GM19351 (cell line): ENCODE data around the gene UGT1A7.
"Not testable (repeated sequence)": the region's sequence is repeated elsewhere in the genome, so short reads cannot be mapped to it uniquely, and the experiment has no call there.

ENCODE experiments used
- ATAC-seq: cut with Tn5 transposase; IDR thresholded peaks from one replicate; pipeline ENCODE4 v1.9.1; 2021; ENCODE audit warnings: mild to moderate bottlenecking, moderate library complexity; ENCODE audit not compliant: unreplicated experiment

Gene UGT1A7

GRCh38 chr2:233711312-233712008, 29.8 kb downstream of the UGT1A7 start:
- peak; percentile 69 for ATAC-seq

- ATAC-seq: no peak
Measured at GRCh38 chr2:233712611-233713261, 31.0 kb downstream of the UGT1A7 start, which contains the start of gene UGT1A5. Gene UGT1A5, plus strand, starts transcription at chr2:233712907. Its CDS starts 85 bp downstream, at chr2:233712992.

GRCh38 chr2:233713262-233713615, 31.5 kb downstream of the UGT1A7 start:
- no peak for ATAC-seq

DNA sequence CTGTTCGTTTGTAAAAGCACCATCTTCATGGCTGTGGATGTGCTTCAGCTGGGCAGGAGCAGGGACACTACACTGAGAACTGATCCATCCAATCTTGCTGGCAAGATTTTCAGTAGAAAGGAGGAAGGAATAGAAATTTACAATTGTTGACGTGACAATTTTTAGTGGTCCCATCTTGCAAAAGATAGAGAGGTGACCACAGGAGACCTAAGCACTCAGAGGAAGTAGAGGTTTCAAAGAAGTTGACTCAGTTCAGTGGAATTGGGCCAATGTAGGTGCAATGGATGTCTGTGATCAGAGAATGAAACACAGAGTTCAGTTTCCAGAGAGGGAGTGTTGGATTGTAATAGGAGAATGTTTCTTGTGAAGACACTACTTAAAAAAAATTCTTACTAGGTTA, 32.4 kb downstream of the UGT1A7 start:
- no peak for ATAC-seq

DNA sequence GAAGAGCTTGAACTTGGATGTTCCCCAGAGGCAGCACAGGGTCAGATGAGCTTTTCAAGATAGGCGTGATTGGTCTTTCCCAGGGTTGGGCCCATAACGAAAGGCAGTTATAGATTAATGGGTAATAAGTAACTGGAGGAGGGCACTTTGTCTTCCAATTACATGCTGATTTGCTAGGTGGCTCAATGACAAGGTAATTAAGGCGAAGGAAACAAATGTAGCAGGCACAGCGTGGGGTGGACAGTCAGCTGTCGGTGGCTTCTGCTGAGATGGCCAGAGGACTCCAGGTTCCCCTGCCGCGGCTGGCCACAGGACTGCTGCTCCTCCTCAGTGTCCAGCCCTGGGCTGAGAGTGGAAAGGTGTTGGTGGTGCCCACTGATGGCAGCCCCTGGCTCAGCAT, 36.9 kb downstream of the UGT1A7 start, which contains the start of gene UGT1A4:
UGT1A4 (plus strand) TSS at position 185 of the 400 bp plus-strand sequence; CDS start at position 270, 85 bp downstream.
- no peak for ATAC-seq

- ATAC-seq: no peak
Measured at GRCh38 chr2:233728723-233729301, 47.1 kb downstream of the UGT1A7 start, which contains the start of gene UGT1A3. Gene UGT1A3, plus strand, starts transcription at chr2:233729042. Its CDS starts 85 bp downstream, at chr2:233729127.

DNA sequence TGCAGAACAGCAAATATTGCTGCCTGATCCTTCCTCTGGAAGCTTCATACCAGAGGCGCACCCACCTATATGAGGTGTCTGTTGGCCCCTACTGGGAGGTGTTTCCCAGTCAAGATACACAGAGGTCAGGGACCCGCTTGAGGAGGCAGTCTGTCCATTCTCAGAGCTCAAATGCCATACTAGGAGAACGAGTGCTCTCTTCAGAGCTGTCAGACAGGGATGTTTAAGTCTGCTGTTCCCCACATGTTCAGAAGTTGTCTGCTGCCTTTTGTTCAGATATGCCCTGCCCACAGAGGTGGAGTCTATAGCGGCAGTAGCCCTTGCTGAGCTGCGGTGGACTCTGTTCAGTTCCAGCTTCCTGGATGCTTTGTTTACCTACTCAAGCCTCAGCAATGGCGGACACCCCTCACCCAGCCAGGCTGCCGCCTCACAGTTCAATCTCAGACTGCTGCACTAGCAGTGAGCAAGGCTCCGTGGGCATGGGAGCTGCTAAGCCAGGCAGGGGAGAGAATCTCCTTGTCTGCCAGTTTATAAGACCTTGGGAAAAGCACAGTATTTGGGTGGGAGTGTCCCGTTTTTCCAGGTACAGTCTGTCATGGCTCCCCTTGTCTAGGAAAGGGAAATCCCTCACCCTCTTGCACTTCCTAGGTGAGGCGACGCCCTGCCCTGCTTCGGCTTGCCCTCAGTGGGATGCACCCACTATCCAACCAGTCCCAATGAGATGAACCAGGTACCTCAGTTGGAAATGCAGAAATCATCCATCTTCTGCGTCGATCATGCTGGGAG, 55.4 kb downstream of the UGT1A7 start:
- not testable (repeated sequence) for ATAC-seq

GRCh38 chr2:233740870-233741269, 59.2 kb downstream of the UGT1A7 start:
- no peak for ATAC-seq

GRCh38 chr2:233743464-233744259, 62.0 kb downstream of the UGT1A7 start:
- ATAC-seq: no peak

GRCh38 chr2:233745073-233745755, 63.5 kb downstream of the UGT1A7 start:
- ATAC-seq: no peak

- not testable (repeated sequence) for ATAC-seq
Measured at GRCh38 chr2:233745838-233746237, 64.1 kb downstream of the UGT1A7 start.

- ATAC-seq: no peak
Measured at GRCh38 chr2:233746475-233747282, 65.0 kb downstream of the UGT1A7 start.

DNA sequence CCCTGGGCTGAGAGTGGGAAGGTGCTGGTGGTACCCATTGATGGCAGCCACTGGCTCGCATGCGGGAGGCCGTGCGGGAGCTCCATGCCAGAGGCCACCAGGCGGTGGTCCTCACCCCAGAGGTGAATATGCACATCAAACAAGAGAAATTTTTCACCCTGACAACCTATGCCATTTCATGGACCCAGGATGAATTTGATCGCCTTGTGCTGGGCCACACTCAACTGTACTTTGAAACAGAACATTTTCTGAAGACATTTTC, 65.5 kb downstream of the UGT1A7 start:
- ATAC-seq: no peak

- not testable (repeated sequence) for ATAC-seq
Measured at GRCh38 chr2:233750689-233751088, 69.0 kb downstream of the UGT1A7 start.

- ATAC-seq: not testable (repeated sequence)
Measured at GRCh38 chr2:233751212-233752009, 69.7 kb downstream of the UGT1A7 start.

GRCh38 chr2:233754872-233755611, 73.3 kb downstream of the UGT1A7 start:
- no peak for ATAC-seq

- no peak for ATAC-seq
Measured at GRCh38 chr2:233756429-233757081, 74.9 kb downstream of the UGT1A7 start.
